H9 (cell line): ENCODE measurements around the gene FGR. TPM values are rescaled to one million over a fixed set of nuclear protein-coding genes. Genes with fewer than 3 reads are reported as not detected.

ENCODE experiments used
- DNase-seq: peaks from one replicate; pipeline ENCODE4 v3.0.0-alpha.2; 2017
- H2AFZ ChIP-seq: one replicate; pipeline ENCODE4 v1.6.1; 2013; ENCODE audit warnings: mild to moderate bottlenecking, low read length, control low read depth, moderate library complexity
- H2AK5ac ChIP-seq: 2 replicates; pipeline ENCODE4 v1.6.1; 2013; ENCODE audit warnings: low read length, control low read depth, mixed read lengths; ENCODE audit not compliant: insufficient read length
- H2BK120ac ChIP-seq: one replicate; pipeline ENCODE4 v1.6.1; 2013; ENCODE audit warnings: low read depth, mild to moderate bottlenecking, low read length, control low read depth, inconsistent platforms; ENCODE audit not compliant: poor library complexity, severe bottlenecking
- H2BK12ac ChIP-seq: 2 replicates; pipeline ENCODE4 v1.6.1; 2013; ENCODE audit warnings: low read length, control low read depth, mixed read lengths, low read depth; ENCODE audit not compliant: insufficient read length
- H2BK15ac ChIP-seq: 2 replicates; pipeline ENCODE4 v1.6.1; 2013; ENCODE audit warnings: low read depth, low read length, control low read depth
- H2BK20ac ChIP-seq: one replicate; pipeline ENCODE4 v1.6.1; 2013; ENCODE audit warnings: low read depth, mild to moderate bottlenecking, low read length, control low read depth, inconsistent platforms; ENCODE audit not compliant: poor library complexity, severe bottlenecking
- H2BK5ac ChIP-seq: 2 replicates; pipeline ENCODE4 v1.6.1; 2013; ENCODE audit warnings: low read length, control low read depth, mixed read lengths; ENCODE audit not compliant: insufficient read length
- H3K14ac ChIP-seq: 2 replicates; pipeline ENCODE4 v1.6.1; 2013; ENCODE audit warnings: low read length, control low read depth; ENCODE audit not compliant: insufficient read depth
- H3K18ac ChIP-seq: 2 replicates; pipeline ENCODE4 v1.6.1; 2013; ENCODE audit warnings: low read depth, mild to moderate bottlenecking, mixed read lengths, low read length, control low read depth; ENCODE audit not compliant: insufficient read length
- H3K23ac ChIP-seq: 2 replicates; pipeline ENCODE4 v1.6.1; 2013; ENCODE audit warnings: low read length, control low read depth, mixed read lengths, low read depth; ENCODE audit not compliant: insufficient read length
- H3K23me2 ChIP-seq: 2 replicates; pipeline ENCODE4 v1.6.1; 2013; ENCODE audit warnings: low read depth, mild to moderate bottlenecking, mixed read lengths, low read length, control low read depth; ENCODE audit not compliant: insufficient read length, poor library complexity, severe bottlenecking
- H3K27ac ChIP-seq: 2 replicates; pipeline ENCODE4 v1.5.1; 2013; ENCODE audit warnings: low read length, control low read depth, mixed read lengths, low read depth; ENCODE audit not compliant: insufficient read length
- H3K27me3 ChIP-seq: 2 replicates; pipeline ENCODE4 v1.6.1; 2013; ENCODE audit warnings: low read length, control low read depth, inconsistent platforms; ENCODE audit not compliant: insufficient read depth
- H3K4ac ChIP-seq: 2 replicates; pipeline ENCODE4 v1.6.1; 2013; ENCODE audit warnings: low read depth, mild to moderate bottlenecking, control low read depth, inconsistent platforms, low read length, moderate library complexity
- H3K4me1 ChIP-seq: 2 replicates; pipeline ENCODE4 v1.6.1; 2013; ENCODE audit warnings: low read length, control low read depth, inconsistent platforms; ENCODE audit not compliant: insufficient read depth
- H3K4me2 ChIP-seq: 2 replicates; pipeline ENCODE4 v1.6.1; 2013; ENCODE audit warnings: low read length, control low read depth, mixed read lengths; ENCODE audit not compliant: insufficient read length, insufficient read depth
- H3K56ac ChIP-seq: 2 replicates; pipeline ENCODE4 v1.6.1; 2013; ENCODE audit warnings: low read depth, mild to moderate bottlenecking, mixed read lengths, low read length, control low read depth; ENCODE audit not compliant: insufficient read length
- H3K79me1 ChIP-seq: 2 replicates; pipeline ENCODE4 v1.6.1; 2013; ENCODE audit warnings: low read depth, mild to moderate bottlenecking, moderate library complexity, low read length, control low read depth, inconsistent platforms; ENCODE audit not compliant: insufficient read depth, poor library complexity, severe bottlenecking
- H3K79me2 ChIP-seq: 2 replicates; pipeline ENCODE4 v1.6.1; 2013; ENCODE audit warnings: low read length, control low read depth, inconsistent platforms; ENCODE audit not compliant: insufficient read depth
- H3K9ac ChIP-seq: 2 replicates; pipeline ENCODE4 v1.6.1; 2013; ENCODE audit warnings: low read length, control low read depth, mixed read lengths; ENCODE audit not compliant: insufficient read length; ENCODE audit errors: extremely low read depth
- H3K9me3 ChIP-seq: one replicate; pipeline ENCODE4 v1.6.1; 2013; ENCODE audit warnings: low read depth, low read length, inconsistent platforms; ENCODE audit not compliant: control insufficient read depth
- H3T11ph ChIP-seq: one replicate; pipeline ENCODE4 v1.6.1; 2013; ENCODE audit warnings: mild to moderate bottlenecking, low read length, control low read depth, inconsistent platforms
- H4K20me1 ChIP-seq: one replicate; pipeline ENCODE4 v1.6.1; 2013; ENCODE audit not compliant: control insufficient read depth, insufficient read length, insufficient read depth
- H4K5ac ChIP-seq: 2 replicates; pipeline ENCODE4 v1.6.1; 2013; ENCODE audit warnings: low read depth, mild to moderate bottlenecking, mixed read lengths, low read length, control low read depth; ENCODE audit not compliant: insufficient read length
- H4K8ac ChIP-seq: replicated peaks from 2 replicates; pipeline ENCODE4 v1.6.1; 2013; ENCODE audit warnings: low read length, control low read depth, mixed read lengths, low read depth; ENCODE audit not compliant: insufficient read length
- H4K91ac ChIP-seq: 2 replicates; pipeline ENCODE4 v1.6.1; 2013; ENCODE audit warnings: low read depth, mild to moderate bottlenecking, moderate library complexity, mixed read lengths, low read length, control low read depth; ENCODE audit not compliant: insufficient read length
- H3K27ac Mint-ChIP-seq, 3 experiments: 2 replicates in 2 of 3; 3 replicates in 1 of 3; pipeline ENCODE4 v1.8.0; 2020 to 2021; ENCODE audit warnings: mixed read lengths in 3 of 3, mild to moderate bottlenecking in 1 of 3, moderate library complexity in 1 of 3
- H3K27me3 Mint-ChIP-seq: 2 replicates; pipeline ENCODE4 v1.8.0; 2021; ENCODE audit warnings: low read depth, mild to moderate bottlenecking, moderate library complexity, mixed read lengths
- H3K36me3 Mint-ChIP-seq, 3 experiments: 2 replicates in 2 of 3; 3 replicates in 1 of 3; pipeline ENCODE4 v1.8.0; 2020 to 2021; ENCODE audit warnings: low read depth in 3 of 3, mixed read lengths in 3 of 3; ENCODE audit not compliant: insufficient read depth in 1 of 3
- H3K4me1 Mint-ChIP-seq, 2 experiments: 2 replicates each; pipeline ENCODE4 v1.8.0; 2020; ENCODE audit warnings: mixed read lengths in 2 of 2
- H3K4me3 Mint-ChIP-seq, 2 experiments: 2 replicates in 1 of 2; 3 replicates in 1 of 2; pipeline ENCODE4 v1.8.0; 2020 to 2021; ENCODE audit warnings: mild to moderate bottlenecking in 2 of 2, mixed read lengths in 2 of 2, moderate library complexity in 1 of 2
- H3K9me3 Mint-ChIP-seq, 2 experiments: 2 replicates in 1 of 2; 3 replicates in 1 of 2; pipeline ENCODE4 v1.8.0; 2020; ENCODE audit warnings: mild to moderate bottlenecking in 2 of 2, mixed read lengths in 2 of 2, moderate library complexity in 1 of 2
- CTCF ChIP-seq: fragments of 200-600 bp; sonication (generic); conservative IDR thresholded peaks from 3 replicates; pipeline ENCODE4 v1.8.0; 2021; ENCODE audit warnings: antibody characterized with exemption, mild to moderate bottlenecking
- WGBS: extraction: QIAGEN DNeasy Blood & Tissue Kit; methylation state at CpG from one replicate; pipeline ENCODE4 v1.1.7; 2013; ENCODE audit warnings: missing lambda C conversion rate, low lambda C conversion rate, mixed read lengths; ENCODE audit not compliant: insufficient read length; ENCODE audit errors: extremely low coverage; 5-methylcytosine and 5-hydroxymethylcytosine counted together
- total RNA-seq: library from RNA; stranded (reverse); gene quantifications from 2 replicates; pipeline ENCODE4 v1.2.1, GENCODE V29; 2021

Gene FGR
- total RNA-seq, 1 experiment from 2014 or later, result not detected

DNA sequence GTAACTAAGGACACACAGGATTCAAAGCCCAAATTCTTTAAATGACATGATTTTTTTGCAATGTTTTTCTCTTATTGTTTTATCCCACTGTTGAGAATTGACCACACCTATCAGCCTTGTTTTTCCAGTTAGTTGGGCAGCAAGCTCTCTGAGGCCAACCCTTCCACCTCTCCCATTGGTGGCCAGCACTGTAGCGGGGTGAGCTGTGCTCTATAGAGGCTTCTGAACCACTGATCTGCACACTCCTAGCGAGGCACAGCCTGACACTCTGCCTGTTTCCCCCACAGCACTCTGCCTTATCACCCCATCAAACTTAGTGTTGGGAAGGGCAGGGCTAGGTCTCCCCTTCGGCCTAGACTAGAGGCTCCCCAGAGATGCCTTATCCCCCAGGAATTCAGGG, 50.5 kb downstream of the FGR start:
- no peak overlapping the region for H2BK5ac ChIP-seq
- no peak overlapping the region for H3T11ph ChIP-seq
- Mint-ChIP-seq H3K4me1 (peaks cover 2 to 14% of the 10 kb centered on the region in 2 experiments; a peak in 2 of 4 replicates), H3K36me3 (no peaks in the 10 kb centered on the region; a peak in 2 of 7 replicates), H3K27ac (no peak overlapping the region), H3K4me3 (no peak overlapping the region), H3K27me3 (no peaks in the 10 kb centered on the region), H3K9me3 (no peaks in the 10 kb centered on the region)
- no peak overlapping the region for H2AFZ ChIP-seq
- WGBS, result no CpG with 5 or more reads among the region's 3 CpGs
- H3K9me3 ChIP-seq, result no peaks in the 10 kb centered on the region
- no peak overlapping the region for H2BK120ac ChIP-seq
- DNase-seq, result no peak
- H2BK20ac ChIP-seq, result no peak overlapping the region
- H3K23ac ChIP-seq, result no peak overlapping the region
- no peak overlapping the region for H4K91ac ChIP-seq
- H3K9ac ChIP-seq, result no peak overlapping the region
- H3K27ac ChIP-seq, result no peak overlapping the region
- TF ChIP-seq CTCF, result no peak
- H3K23me2 ChIP-seq, result no peaks in the 10 kb centered on the region
- no peak overlapping the region for H3K56ac ChIP-seq
- H3K18ac ChIP-seq, result no peak overlapping the region
- no peak overlapping the region for H2BK12ac ChIP-seq
- no peak overlapping the region for H2AK5ac ChIP-seq
- no peak overlapping the region for H4K8ac ChIP-seq
- H3K14ac ChIP-seq, result no peak overlapping the region
- H3K4ac ChIP-seq, result no peak overlapping the region
- H3K4me2 ChIP-seq, result no peak overlapping the region
- peaks cover 2% of the 10 kb centered on the region; the same call in 1 of the 2 replicates for H3K79me2 ChIP-seq
- no peaks in the 10 kb centered on the region for H3K27me3 ChIP-seq
- H3K79me1 ChIP-seq, result no peaks in the 10 kb centered on the region
- no peaks in the 10 kb centered on the region for H4K20me1 ChIP-seq
- H3K4me1 ChIP-seq, result no peaks in the 10 kb centered on the region
- H2BK15ac ChIP-seq, result no peak overlapping the region
- H4K5ac ChIP-seq, result no peak overlapping the region
